Hepatocyte (in vitro differentiated cells): ENCODE data around the gene AGBL4. TPM values are rescaled to one million over a fixed set of nuclear protein-coding genes. Genes with fewer than 3 reads are reported as not detected.

Experiments
- DNase-seq: peaks from one replicate; pipeline ENCODE4 v3.0.0-alpha.2; 2016; ENCODE audit warnings: low spot score
- H2AFZ ChIP-seq: fragments of 200-600 bp; sonication (generic); 2 replicates; pipeline ENCODE4 v1.6.0; 2016; ENCODE audit warnings: antibody characterized with exemption, mild to moderate bottlenecking
- H3K27ac ChIP-seq: fragments of 200-600 bp; sonication (generic); 2 replicates; pipeline ENCODE4 v1.5.1; 2016; ENCODE audit warnings: mild to moderate bottlenecking
- H3K27me3 ChIP-seq: fragments of 200-600 bp; sonication (generic); 2 replicates; pipeline ENCODE4 v1.6.1; 2016
- H3K36me3 ChIP-seq: fragments of 200-600 bp; sonication (generic); replicated peaks from 2 replicates; pipeline ENCODE4 v1.5.1; 2016; ENCODE audit warnings: low read depth; ENCODE audit not compliant: insufficient read depth
- H3K4me1 ChIP-seq: fragments of 200-600 bp; sonication (generic); 2 replicates; pipeline ENCODE4 v1.5.1; 2016; ENCODE audit warnings: mild to moderate bottlenecking, moderate library complexity; ENCODE audit not compliant: insufficient read depth
- H3K4me2 ChIP-seq: fragments of 200-600 bp; sonication (generic); 2 replicates; pipeline ENCODE4 v1.6.0; 2016
- H3K4me3 ChIP-seq: fragments of 200-600 bp; sonication (generic); 2 replicates; pipeline ENCODE4 v1.5.1; 2016; ENCODE audit warnings: mild to moderate bottlenecking
- H3K79me2 ChIP-seq: fragments of 200-600 bp; sonication (generic); 2 replicates; pipeline ENCODE4 v1.6.0; 2017; ENCODE audit warnings: mild to moderate bottlenecking
- H3K9me2 ChIP-seq: fragments of 200-600 bp; sonication (generic); replicated peaks from 2 replicates; pipeline ENCODE4 v1.6.0; 2017; ENCODE audit warnings: mild to moderate bottlenecking; ENCODE audit not compliant: insufficient read depth
- H3K9me3 ChIP-seq: fragments of 200-600 bp; sonication (generic); 2 replicates; pipeline ENCODE4 v1.5.1; 2016; ENCODE audit warnings: low read depth, mild to moderate bottlenecking
- H4K20me1 ChIP-seq: fragments of 200-600 bp; sonication (generic); 2 replicates; pipeline ENCODE4 v1.6.0; 2016; ENCODE audit warnings: mild to moderate bottlenecking; ENCODE audit not compliant: insufficient read depth, poor library complexity, severe bottlenecking
- EZH2 ChIP-seq: fragments of 200-600 bp; sonication (generic); IDR thresholded peaks from 2 replicates; pipeline ENCODE4 v1.6.1; 2016; ENCODE audit warnings: antibody characterized with exemption, mild to moderate bottlenecking, borderline replicate concordance
- EZH2phosphoT487 ChIP-seq: fragments of 200-600 bp; sonication (generic); IDR thresholded peaks from one replicate; pipeline ENCODE4 v1.6.1; 2018; ENCODE audit warnings: antibody characterized with exemption, mild to moderate bottlenecking, low read depth, moderate library complexity; ENCODE audit not compliant: unreplicated experiment, severe bottlenecking
- WGBS: methylation state at CpG from one replicate; pipeline ENCODE4 v1.1.6; 2016; ENCODE audit warnings: low lambda C conversion rate; ENCODE audit errors: missing lambda C conversion rate; 5-methylcytosine and 5-hydroxymethylcytosine counted together
- polyA plus RNA-seq: library from polyadenylated mRNA; unstranded; fragments of >200 nt; fragmentation: Nextera tagmentation; extraction: Ambion mirVana; gene quantifications from 2 replicates; pipeline ENCODE4 v1.2.1, GENCODE V29; 2016
- total RNA-seq: library from RNA; depleted of rRNA; stranded (reverse); fragments of >200 nt; gene quantifications from 2 replicates; pipeline ENCODE4 v1.2.3, GENCODE V29; 2014
- TF ChIP-seq, protein P1 (sequence below): fragments of 200-600 bp; sonication (generic); IDR thresholded peaks from 2 replicates; pipeline ENCODE4 v1.5.1; 2016; ENCODE audit warnings: antibody characterized with exemption, mild to moderate bottlenecking; ENCODE audit not compliant: poor library complexity

AGBL4 gene
- total and polyA plus RNA-seq, 2 experiments from 2014 or later, result 0.50 to 0.73 TPM

DNA sequence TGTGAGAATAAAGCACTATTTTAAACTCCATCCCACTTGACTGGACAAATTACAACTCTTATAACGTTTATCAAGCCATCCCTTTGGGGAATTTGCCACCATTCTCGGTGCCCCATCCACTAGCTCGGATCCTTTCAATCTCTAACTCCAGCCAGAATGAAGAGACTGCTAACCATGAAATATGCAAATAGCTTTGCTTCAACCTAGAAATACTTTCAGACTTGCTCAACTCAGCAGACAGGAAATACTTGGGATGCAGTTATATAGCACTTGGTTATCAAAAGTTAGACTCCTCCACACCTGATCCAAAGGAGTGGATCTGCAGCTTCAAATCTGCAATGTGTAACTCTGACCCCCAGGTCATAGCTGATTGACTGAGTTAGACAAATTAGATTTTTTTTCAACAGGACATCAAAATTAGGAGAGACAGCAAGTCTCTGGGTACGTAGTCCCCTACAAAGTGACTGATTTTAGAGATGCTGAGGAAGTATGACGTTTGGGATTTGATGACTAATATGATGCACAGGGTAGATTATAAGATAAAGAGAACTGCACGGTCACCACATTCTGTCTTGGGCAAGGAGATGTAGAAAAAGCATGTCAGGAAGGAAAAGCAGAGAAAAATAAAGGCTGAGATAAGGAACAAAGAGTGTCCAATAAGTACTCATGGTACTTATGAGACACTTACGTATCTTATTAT, 496.0 kb downstream of the AGBL4 start:
- WGBS, result 38% methylated on average over 7 of the region's 7 CpGs
- Histone ChIP-seq H3K36me3 (no peaks in the 10 kb centered on the region), H4K20me1 (no peaks in the 10 kb centered on the region), H2AFZ (no peak overlapping the region), H3K27ac (no peak overlapping the region), H3K4me1 (no peaks in the 10 kb centered on the region), H3K79me2 (no peaks in the 10 kb centered on the region), H3K4me2 (no peak overlapping the region), H3K9me3 (peaks cover 8% of the 10 kb centered on the region), H3K9me2 (no peaks in the 10 kb centered on the region), H3K27me3 (no peaks in the 10 kb centered on the region), H3K4me3 (no peak overlapping the region)
- no peak for DNase-seq
- TF ChIP-seq EZH2phosphoT487 (no peak), EZH2 (no peak)
- TF ChIP-seq, protein P1, sequence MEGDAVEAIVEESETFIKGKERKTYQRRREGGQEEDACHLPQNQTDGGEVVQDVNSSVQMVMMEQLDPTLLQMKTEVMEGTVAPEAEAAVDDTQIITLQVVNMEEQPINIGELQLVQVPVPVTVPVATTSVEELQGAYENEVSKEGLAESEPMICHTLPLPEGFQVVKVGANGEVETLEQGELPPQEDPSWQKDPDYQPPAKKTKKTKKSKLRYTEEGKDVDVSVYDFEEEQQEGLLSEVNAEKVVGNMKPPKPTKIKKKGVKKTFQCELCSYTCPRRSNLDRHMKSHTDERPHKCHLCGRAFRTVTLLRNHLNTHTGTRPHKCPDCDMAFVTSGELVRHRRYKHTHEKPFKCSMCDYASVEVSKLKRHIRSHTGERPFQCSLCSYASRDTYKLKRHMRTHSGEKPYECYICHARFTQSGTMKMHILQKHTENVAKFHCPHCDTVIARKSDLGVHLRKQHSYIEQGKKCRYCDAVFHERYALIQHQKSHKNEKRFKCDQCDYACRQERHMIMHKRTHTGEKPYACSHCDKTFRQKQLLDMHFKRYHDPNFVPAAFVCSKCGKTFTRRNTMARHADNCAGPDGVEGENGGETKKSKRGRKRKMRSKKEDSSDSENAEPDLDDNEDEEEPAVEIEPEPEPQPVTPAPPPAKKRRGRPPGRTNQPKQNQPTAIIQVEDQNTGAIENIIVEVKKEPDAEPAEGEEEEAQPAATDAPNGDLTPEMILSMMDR, result no peak

DNA sequence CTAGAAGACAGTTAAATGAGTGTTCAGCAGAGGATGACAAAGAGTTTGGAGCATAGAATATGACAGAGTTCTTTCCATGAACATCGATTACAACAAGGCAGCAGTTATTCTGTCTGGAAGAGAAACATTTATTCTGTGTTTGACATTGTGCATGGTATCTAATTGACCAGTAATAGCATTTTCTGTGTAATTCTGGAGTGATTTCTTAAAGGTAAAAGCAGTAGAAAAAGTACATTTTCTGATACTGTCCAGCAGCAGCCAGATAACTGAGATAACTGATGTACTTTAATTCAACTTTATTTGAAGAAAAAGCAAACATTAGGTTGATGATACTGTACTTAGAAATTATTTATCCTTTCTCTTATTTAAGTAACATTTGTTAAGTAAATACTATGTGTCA, 497.1 kb downstream of the AGBL4 start:
- peaks cover 8% of the 10 kb centered on the region for H3K9me3 ChIP-seq
- no peak overlapping the region for H3K4me2 ChIP-seq
- H3K9me2 ChIP-seq, result no peaks in the 10 kb centered on the region
- no peaks in the 10 kb centered on the region for H3K36me3 ChIP-seq
- H4K20me1 ChIP-seq, result no peaks in the 10 kb centered on the region
- no peak overlapping the region for H3K4me3 ChIP-seq
- 44% methylated on average over 1 of the region's 1 CpG for WGBS
- no peaks in the 10 kb centered on the region for H3K79me2 ChIP-seq
- no peaks in the 10 kb centered on the region for H3K27me3 ChIP-seq
- no peak overlapping the region for H2AFZ ChIP-seq
- TF ChIP-seq EZH2 (no peak), EZH2phosphoT487 (no peak)
- TF ChIP-seq, protein P1, result no peak
- H3K4me1 ChIP-seq, result no peaks in the 10 kb centered on the region
- DNase-seq, result no peak
- H3K27ac ChIP-seq, result no peak overlapping the region

DNA sequence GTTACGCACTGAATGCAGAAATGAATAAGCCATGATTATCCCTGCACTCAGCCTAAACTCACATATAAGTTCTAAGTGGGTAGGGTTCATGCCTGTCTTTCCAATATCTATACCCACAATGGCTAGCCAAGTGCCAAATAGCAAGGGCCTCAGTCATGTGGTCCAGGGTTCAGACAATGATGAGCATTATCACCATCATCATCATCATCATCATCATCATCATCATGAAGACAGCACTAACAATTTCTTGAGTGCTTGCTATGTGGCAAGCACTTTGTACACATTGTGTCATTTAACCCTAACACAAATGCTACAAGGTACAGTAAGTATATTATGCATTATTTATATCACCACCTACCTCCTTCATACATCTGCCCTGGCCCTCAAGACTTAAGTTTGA, 500.0 kb downstream of the AGBL4 start:
- H3K27me3 ChIP-seq, result no peaks in the 10 kb centered on the region
- H3K4me2 ChIP-seq, result no peak overlapping the region
- H3K36me3 ChIP-seq, result no peaks in the 10 kb centered on the region
- peaks cover 8% of the 10 kb centered on the region for H3K9me3 ChIP-seq
- H4K20me1 ChIP-seq, result no peaks in the 10 kb centered on the region
- no peaks in the 10 kb centered on the region for H3K4me1 ChIP-seq
- no peak for DNase-seq
- no peak for TF ChIP-seq EZH2
- TF ChIP-seq, protein P1, result no peak
- TF ChIP-seq EZH2phosphoT487, result no peak
- no peak overlapping the region for H3K4me3 ChIP-seq
- 92% methylated on average over 1 of the region's 1 CpG for WGBS
- no peaks in the 10 kb centered on the region for H3K79me2 ChIP-seq
- H3K27ac ChIP-seq, result no peak overlapping the region
- H2AFZ ChIP-seq, result no peak overlapping the region
- H3K9me2 ChIP-seq, result no peaks in the 10 kb centered on the region
